ENCODE data around the gene ZNF12. TPM values are rescaled to one million over a fixed set of nuclear protein-coding genes. Genes with fewer than 3 reads are reported as not detected.

ZNF12 gene
- total and polyA plus RNA-seq, 3 donors from 2014 or later = 10.3 to 18.0 (median 15.5) TPM

GRCh38 chr7:6650086-6650485, 56.7 kb downstream of the ZNF12 start:
- intact Hi-C loops (cut with DNase I; ENCODE audit: low total_unique reads) = no loop called here
- Histone ChIP-seq H3K27me3 (no peaks in the 10 kb centered on the region), H3K9me3 (no peaks in the 10 kb centered on the region), H3K4me1 (no peaks in the 10 kb centered on the region), H3K36me3 (ENCODE audit: low read depth, missing control alignments) (no peaks in the 10 kb centered on the region), H3K4me3 (no peak overlapping the region), H3K27ac (no peak overlapping the region)
- WGBS, 2 donors = 96% methylated on average over 8 to 10 of the region's 10 CpGs
- no peak for DNase-seq
- TF ChIP-seq, protein P1, sequence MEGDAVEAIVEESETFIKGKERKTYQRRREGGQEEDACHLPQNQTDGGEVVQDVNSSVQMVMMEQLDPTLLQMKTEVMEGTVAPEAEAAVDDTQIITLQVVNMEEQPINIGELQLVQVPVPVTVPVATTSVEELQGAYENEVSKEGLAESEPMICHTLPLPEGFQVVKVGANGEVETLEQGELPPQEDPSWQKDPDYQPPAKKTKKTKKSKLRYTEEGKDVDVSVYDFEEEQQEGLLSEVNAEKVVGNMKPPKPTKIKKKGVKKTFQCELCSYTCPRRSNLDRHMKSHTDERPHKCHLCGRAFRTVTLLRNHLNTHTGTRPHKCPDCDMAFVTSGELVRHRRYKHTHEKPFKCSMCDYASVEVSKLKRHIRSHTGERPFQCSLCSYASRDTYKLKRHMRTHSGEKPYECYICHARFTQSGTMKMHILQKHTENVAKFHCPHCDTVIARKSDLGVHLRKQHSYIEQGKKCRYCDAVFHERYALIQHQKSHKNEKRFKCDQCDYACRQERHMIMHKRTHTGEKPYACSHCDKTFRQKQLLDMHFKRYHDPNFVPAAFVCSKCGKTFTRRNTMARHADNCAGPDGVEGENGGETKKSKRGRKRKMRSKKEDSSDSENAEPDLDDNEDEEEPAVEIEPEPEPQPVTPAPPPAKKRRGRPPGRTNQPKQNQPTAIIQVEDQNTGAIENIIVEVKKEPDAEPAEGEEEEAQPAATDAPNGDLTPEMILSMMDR (IDR thresholded peaks at IDR 0.05) = no peak
- TF ChIP-seq POLR2A (IDR thresholded peaks at IDR 0.05) = no peak

- no peaks in the 10 kb centered on the region for H3K9me3 ChIP-seq
- intact Hi-C loops (cut with DNase I; ENCODE audit: low total_unique reads) = no loop called here
- no peak overlapping the region for H3K4me3 ChIP-seq
- TF ChIP-seq, protein P1 (IDR thresholded peaks at IDR 0.05) = no peak
- no peak for TF ChIP-seq POLR2A (IDR thresholded peaks at IDR 0.05)
- no peak overlapping the region for H3K27ac ChIP-seq
- DNase-seq = no peak
- WGBS, 2 donors = 75 to 80% methylated on average over 9 to 13 of the region's 13 CpGs
- H3K4me1 ChIP-seq = no peaks in the 10 kb centered on the region
- no peaks in the 10 kb centered on the region for H3K27me3 ChIP-seq
- H3K36me3 ChIP-seq (ENCODE audit: low read depth, missing control alignments) = no peaks in the 10 kb centered on the region
Observed at GRCh38 chr7:6649241-6649961, 57.3 kb downstream of the ZNF12 start.

- H3K9me3 ChIP-seq = no peaks in the 10 kb centered on the region
- intact Hi-C loops (cut with DNase I; ENCODE audit: low total_unique reads) = no loop called here
- H3K4me3 ChIP-seq = no peak overlapping the region
- H3K4me1 ChIP-seq = no peaks in the 10 kb centered on the region
- no peak overlapping the region for H3K27ac ChIP-seq
- no peak for DNase-seq
- no peak for TF ChIP-seq POLR2A (IDR thresholded peaks at IDR 0.05)
- TF ChIP-seq, protein P1 (IDR thresholded peaks at IDR 0.05) = no peak
- 80 to 95% methylated on average over 1 to 5 of the region's 5 CpGs for WGBS, 2 donors
- no peaks in the 10 kb centered on the region for H3K27me3 ChIP-seq
- H3K36me3 ChIP-seq (ENCODE audit: low read depth, missing control alignments) = no peaks in the 10 kb centered on the region
Observed at GRCh38 chr7:6648815-6649104, 58.0 kb downstream of the ZNF12 start.

GRCh38 chr7:6648066-6648814, 58.5 kb downstream of the ZNF12 start:
- intact Hi-C loops (cut with DNase I; ENCODE audit: low total_unique reads) = no loop called here
- Histone ChIP-seq H3K36me3 (ENCODE audit: low read depth, missing control alignments) (no peaks in the 10 kb centered on the region), H3K4me3 (no peak overlapping the region), H3K27me3 (no peaks in the 10 kb centered on the region), H3K9me3 (no peaks in the 10 kb centered on the region), H3K4me1 (no peaks in the 10 kb centered on the region), H3K27ac (no peak overlapping the region)
- no peak for DNase-seq
- WGBS, 2 donors = 91 to 98% methylated on average over 6 to 17 of the region's 17 CpGs
- TF ChIP-seq POLR2A (IDR thresholded peaks at IDR 0.05) = no peak
- TF ChIP-seq, protein P1 (IDR thresholded peaks at IDR 0.05) = no peak
